ENCODE results near the gene GRAP2. TPM values are rescaled to one million over a fixed set of nuclear protein-coding genes. Genes with fewer than 3 reads are reported as not detected.

Gene GRAP2
- total and polyA plus RNA-seq, 8 donors = 0.45 to 29.1 (median 3.0) TPM; not detected in 2

GRCh38 chr22:39973656-39974055, 72.8 kb downstream of the GRAP2 start:
- intact Hi-C loops (cut with DNase I; ENCODE audit: low total_unique reads) = no loop called here
- Histone ChIP-seq H3K4me3 (no peak overlapping the region), H3K27me3 (peaks cover 0 to 73% (median 0%) of the 10 kb centered on the region in 3 donors), H3K9me3 (no peaks in the 10 kb centered on the region), H3K27ac (no peak overlapping the region), H3K36me3 (no peaks in the 10 kb centered on the region), H3K4me1 (peaks cover 0 to 5% (median 2%) of the 10 kb centered on the region in 4 donors)
- no peak for DNase-seq
- WGBS, 5 donors = 69 to 77% (median 73%) methylated on average over 4 to 5 of the region's 5 CpGs
- no peak for TF ChIP-seq EP300 (IDR thresholded peaks at IDR 0.05)
- TF ChIP-seq POLR2A (IDR thresholded peaks at IDR 0.05) = no peak

- no peaks in the 10 kb centered on the region for H3K36me3 ChIP-seq
Measured at GRCh38 chr22:39974065-39974464, 73.2 kb downstream of the GRAP2 start.

GRCh38 chr22:39979048-39979447, 78.2 kb downstream of the GRAP2 start:
- TF ChIP-seq POLR2AphosphoS5 (IDR thresholded peaks at IDR 0.05) (no peak), EP300 (IDR thresholded peaks at IDR 0.05) (no peak), POLR2A (IDR thresholded peaks at IDR 0.05) (no peak), CTCF (IDR thresholded peaks at IDR 0.05) (no peak)
- Histone ChIP-seq H3K4me3 (no peak overlapping the region), H3K36me3 (no peaks in the 10 kb centered on the region), H3K4me1 (no peaks in the 10 kb centered on the region), H3K9me3 (no peaks in the 10 kb centered on the region), H3K27me3 (peaks cover 0 to 42% (median 0%) of the 10 kb centered on the region in 3 donors), H3K27ac (no peak overlapping the region)
- no peak for DNase-seq
- WGBS, 5 donors = 66 to 82% (median 76%) methylated on average over 6 of the region's 6 CpGs
- intact Hi-C loops (cut with DNase I; ENCODE audit: low total_unique reads) = no loop called here

More at GRCh38 chr22:39974065-39974464, 73.2 kb downstream of the GRAP2 start:
- Histone ChIP-seq H3K9me3 (no peaks in the 10 kb centered on the region), H3K27ac (no peak overlapping the region), H3K4me1 (peaks cover 0 to under 1% (median 0%) of the 10 kb centered on the region in 4 donors), H3K27me3 (peaks cover 0 to 76% (median 0%) of the 10 kb centered on the region in 3 donors), H3K4me3 (no peak overlapping the region)
- TF ChIP-seq CTCF (IDR thresholded peaks at IDR 0.05) (no peak), POLR2A (IDR thresholded peaks at IDR 0.05) (no peak), EP300 (IDR thresholded peaks at IDR 0.05) (no peak), POLR2AphosphoS5 (IDR thresholded peaks at IDR 0.05) (no peak)
- WGBS, 5 donors = 72 to 77% (median 76%) methylated on average over 5 of the region's 5 CpGs
- no peak for DNase-seq
- intact Hi-C loops (cut with DNase I; ENCODE audit: low total_unique reads) = no loop called here

- TF ChIP-seq POLR2AphosphoS5 (IDR thresholded peaks at IDR 0.05) = no peak
- WGBS, 5 donors = 81 to 90% (median 89%) methylated on average over 5 of the region's 5 CpGs
- no peak overlapping the region for H3K4me3 ChIP-seq
- no peak for DNase-seq
- H3K27ac ChIP-seq = no peak overlapping the region
- H3K9me3 ChIP-seq = no peaks in the 10 kb centered on the region
- no peaks in the 10 kb centered on the region for H3K36me3 ChIP-seq
- no peaks in the 10 kb centered on the region for H3K4me1 ChIP-seq
- intact Hi-C loops (cut with DNase I; ENCODE audit: low total_unique reads) = no loop called here
- H3K27me3 ChIP-seq = peaks cover 0 to 45% (median 0%) of the 10 kb centered on the region in 3 donors
Measured at GRCh38 chr22:39979458-39979857, 78.6 kb downstream of the GRAP2 start.

GRCh38 chr22:39980596-39980995, 79.7 kb downstream of the GRAP2 start:
- no peaks in the 10 kb centered on the region for H3K36me3 ChIP-seq
- no peaks in the 10 kb centered on the region for H3K4me1 ChIP-seq
- no peak for DNase-seq
- peaks cover 0 to 46% (median 0%) of the 10 kb centered on the region in 3 donors for H3K27me3 ChIP-seq
- H3K9me3 ChIP-seq = no peaks in the 10 kb centered on the region
- 64 to 80% (median 73%) methylated on average over 4 to 6 of the region's 6 CpGs for WGBS, 5 donors
- intact Hi-C loops (cut with DNase I; ENCODE audit: low total_unique reads) = no loop called here
- no peak overlapping the region for H3K27ac ChIP-seq
- TF ChIP-seq POLR2AphosphoS5 (IDR thresholded peaks at IDR 0.05) = no peak
- no peak for TF ChIP-seq EP300 (IDR thresholded peaks at IDR 0.05)
- TF ChIP-seq CTCF (IDR thresholded peaks at IDR 0.05) = no peak
- no peak for TF ChIP-seq POLR2A (IDR thresholded peaks at IDR 0.05)
- H3K4me3 ChIP-seq = no peak overlapping the region

Measured in stomach (tissue), 9 donors.